ENCODE measurements around the gene LRRIQ3.

Gene LRRIQ3

DNA sequence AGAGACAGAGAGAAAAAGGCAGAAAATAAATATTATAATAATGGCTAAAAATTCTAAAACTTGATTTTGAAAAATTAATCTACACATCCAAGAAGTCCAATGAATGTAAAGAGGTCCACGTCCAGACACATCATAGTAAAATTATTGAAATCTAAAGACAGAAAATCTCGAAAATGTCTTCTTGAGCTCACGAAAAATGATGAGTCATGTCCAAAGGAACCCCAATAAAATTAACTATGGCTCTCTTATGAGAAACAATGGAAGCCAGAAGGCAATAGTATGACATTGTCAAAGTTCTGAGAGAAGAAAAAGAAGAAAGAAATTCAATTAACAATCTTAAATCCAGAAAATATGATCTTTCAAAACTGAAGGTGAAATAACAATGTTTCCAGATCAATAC lies 84.6 kb downstream of the LRRIQ3 start:
- DNase-seq (ENCODE audit: low read depth), result no peak

DNA sequence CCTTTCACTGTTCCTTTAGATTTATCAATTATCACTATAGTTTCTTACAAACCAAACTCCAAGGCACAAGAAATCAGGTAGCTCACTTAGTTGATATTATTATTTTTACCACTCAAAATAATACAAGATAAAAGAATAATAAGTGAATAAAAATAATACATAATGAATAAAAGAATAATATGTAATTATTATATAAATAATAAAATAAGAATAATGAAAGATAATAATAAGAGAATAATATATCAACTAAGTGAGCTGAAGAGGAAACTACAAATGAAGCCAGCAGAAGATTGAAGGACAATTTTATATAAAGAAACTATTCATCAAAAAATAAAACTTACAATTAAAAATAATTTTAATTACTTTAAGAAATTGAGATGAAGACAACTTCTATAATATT lies 90.6 kb downstream of the LRRIQ3 start:
- DNase-seq (ENCODE audit: low read depth), result no peak

DNA sequence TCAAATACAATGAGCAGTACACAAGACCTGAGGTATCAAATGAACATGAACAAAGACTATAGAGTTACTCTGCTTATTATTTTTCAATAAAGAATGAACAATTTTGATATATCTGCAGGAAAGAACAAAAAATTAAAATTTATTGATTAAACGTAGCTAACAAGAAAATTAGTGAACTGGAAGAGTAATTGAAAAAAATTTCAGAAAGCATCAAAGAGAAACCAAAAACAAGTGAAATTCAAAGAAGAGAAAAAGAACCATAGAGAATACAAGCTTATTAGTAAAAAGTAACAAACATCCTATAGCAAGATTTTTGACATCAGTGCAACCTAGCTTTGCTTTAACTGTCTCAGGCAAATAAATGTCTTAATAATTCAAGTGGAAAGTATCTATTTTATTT lies 106.6 kb downstream of the LRRIQ3 start:
- no peak for DNase-seq (ENCODE audit: low read depth)

DNA sequence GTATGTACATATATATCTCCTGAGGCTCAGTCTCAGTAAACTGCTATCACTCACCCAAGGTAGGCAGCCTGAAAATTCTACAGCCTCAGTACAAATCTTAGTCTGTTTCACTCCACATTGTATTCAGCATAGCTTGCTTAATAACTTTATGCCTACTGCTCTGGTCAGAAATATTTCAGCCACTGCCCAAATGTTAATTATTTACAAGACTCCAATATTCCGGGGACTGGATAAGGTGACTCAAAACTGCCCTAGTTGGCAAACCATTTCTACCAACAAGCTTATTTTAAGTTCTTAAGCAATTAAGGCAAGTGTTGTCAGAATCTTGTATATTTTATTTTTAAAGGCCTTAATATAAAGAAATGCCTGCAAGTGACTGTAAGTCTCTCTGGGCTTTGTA lies 114.8 kb downstream of the LRRIQ3 start:
- DNase-seq (ENCODE audit: low read depth), result no peak

DNA sequence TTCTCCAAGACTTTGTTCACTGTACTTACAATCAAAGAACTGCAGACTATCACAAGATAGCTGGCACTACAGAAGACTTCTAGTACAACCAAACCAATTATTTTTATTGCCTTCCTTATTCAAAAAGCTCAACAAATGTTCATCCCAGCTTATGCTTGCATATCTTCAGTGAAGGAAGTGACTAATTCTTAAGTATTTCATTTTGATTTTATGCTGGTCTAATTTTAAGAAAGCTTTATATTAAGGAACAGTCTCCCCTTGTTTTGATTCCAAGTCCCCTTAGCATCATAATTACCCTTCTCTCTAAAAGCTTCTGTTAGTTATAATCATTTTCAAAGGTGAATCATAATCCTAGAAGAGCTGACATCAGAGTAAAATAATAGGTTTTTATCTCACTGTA lies 132.9 kb downstream of the LRRIQ3 start:
- no peak for DNase-seq (ENCODE audit: low read depth)

DNA sequence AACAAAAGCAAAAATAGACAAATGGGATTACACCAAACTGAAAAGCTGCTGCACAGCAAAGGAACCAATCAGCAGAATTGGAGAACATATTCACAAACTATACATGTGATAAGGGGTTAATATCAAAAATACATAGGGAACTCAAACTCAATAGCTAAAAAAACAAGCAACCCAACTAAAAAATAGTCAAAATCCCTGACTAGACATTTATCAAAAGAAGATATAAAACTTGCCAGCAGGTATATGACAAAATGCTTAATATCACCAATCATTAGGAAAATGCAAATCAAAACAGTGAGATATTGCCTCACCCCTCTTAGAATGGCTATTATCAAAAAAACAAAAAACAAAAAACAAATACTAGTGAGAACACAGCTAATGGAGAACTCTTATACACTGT lies 140.3 kb downstream of the LRRIQ3 start:
- no peak for DNase-seq (ENCODE audit: low read depth)

DNA sequence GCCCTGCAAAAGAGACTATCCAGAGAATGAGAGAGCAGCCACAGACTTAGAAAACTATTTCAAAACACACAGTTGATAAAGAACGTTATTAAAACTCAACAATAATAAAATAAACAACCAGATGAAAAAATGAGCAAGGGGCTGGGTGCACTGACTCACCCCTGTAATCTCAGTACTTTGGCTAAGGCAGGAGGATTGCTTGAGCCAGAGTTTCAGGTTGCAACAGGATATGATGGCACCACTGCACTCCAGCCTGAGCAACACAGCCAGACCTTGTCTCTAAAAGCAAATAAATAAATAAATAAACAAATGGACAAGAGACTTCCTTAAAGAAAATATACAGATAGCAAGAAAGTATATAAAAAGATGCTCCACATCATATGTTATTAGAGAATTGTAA lies 144.6 kb downstream of the LRRIQ3 start:
- no peak for DNase-seq (ENCODE audit: low read depth)

DNA sequence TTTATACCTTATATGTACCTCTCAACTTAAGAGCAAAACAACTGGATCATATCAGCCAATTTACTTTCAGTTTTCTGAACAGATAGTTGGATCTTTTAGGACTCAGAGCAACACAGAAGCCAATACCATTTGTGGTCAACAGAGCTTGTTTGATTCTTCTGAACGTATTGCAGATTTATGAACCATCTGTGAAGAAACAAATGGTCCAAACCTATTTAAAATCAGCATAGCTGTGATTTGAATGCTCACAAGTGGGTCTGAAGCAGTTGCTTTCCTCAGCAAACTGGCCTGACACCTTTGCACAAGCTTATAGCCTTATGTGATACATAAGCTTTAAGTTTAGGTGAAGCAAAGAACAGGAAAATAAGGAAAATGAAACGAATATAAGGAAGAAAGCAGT lies 147.6 kb downstream of the LRRIQ3 start:
- DNase-seq (ENCODE audit: low read depth), result no peak

DNA sequence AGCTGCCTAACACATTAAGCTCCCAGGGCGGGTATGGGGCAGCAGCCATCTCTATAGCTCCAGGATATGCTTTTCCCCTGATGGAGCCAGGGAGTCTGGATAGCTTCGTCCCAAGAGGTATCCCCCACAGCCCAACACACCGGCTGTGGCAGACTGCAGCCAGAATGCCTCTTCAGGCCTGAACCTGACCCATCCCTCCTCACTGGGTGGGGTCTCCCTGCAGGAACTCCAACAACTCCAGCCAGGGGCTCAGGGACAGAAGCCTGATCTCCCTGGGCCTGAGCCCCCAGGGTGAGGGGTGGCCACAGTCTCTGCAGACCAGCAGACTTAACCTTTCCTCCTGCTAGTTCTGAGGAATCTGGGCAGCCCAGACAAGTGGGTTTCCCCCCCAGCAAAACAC lies 159.9 kb downstream of the LRRIQ3 start:
- DNase-seq (ENCODE audit: low read depth), result no peak

DNA sequence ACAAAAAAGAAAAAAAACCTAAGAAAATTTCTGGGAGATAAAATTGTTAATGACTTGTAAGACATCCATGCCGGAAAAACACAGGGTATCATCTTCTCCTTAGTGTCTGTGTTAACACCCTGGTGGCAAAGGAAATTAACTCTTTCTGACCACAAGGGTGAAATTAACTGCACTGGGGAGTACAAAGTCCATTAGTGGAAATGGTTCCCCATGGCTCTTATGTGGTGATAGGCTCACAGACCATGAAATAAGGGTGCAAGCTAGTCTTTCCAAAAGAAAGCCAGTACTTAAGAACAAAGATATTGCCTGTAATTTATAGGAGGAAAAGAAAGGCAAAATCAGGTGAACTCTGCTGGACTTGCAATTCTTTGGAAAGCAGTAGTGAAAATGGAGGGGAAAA lies 185.4 kb downstream of the LRRIQ3 start:
- no peak for DNase-seq (ENCODE audit: low read depth)

DNA sequence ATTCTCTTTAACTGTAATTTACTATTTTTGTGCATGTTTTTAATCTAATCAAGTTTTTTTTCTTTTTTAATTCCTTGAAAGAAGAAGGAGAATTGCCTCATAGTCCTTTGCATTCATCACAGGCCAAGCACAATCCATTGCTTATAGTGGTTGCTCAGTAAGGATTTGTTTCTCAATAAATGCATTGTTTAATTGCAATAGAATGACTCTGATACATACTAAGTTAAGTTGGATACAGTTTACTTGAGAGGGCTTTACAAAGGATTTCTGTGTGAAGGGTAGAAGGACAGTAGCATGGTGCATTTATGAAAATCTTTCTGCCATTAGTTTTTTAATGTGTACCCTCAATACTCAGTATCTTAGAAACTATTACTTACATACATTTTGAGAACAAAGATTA lies 186.2 kb downstream of the LRRIQ3 start:
- DNase-seq (ENCODE audit: low read depth), result no peak

DNA sequence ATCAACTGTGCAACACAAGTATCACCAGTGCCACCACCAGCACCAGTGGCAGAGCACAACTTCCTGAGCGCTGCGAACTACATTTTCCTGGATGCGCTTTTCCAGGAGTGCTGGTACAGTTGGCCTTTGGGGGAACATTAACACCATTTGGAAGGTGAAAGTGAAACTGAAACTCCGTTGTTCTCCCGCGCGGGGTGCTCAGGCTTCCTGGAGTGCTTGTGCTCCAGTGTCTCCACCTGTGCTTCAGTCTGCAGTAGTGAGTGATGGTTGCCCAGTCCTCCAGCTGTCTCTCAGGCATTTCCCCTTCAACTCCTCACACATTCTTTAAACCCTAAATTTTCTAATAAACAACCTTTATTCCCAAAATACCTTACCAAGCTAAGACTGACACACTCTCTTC lies 187.8 kb downstream of the LRRIQ3 start:
- DNase-seq (ENCODE audit: low read depth), result no peak

DNA sequence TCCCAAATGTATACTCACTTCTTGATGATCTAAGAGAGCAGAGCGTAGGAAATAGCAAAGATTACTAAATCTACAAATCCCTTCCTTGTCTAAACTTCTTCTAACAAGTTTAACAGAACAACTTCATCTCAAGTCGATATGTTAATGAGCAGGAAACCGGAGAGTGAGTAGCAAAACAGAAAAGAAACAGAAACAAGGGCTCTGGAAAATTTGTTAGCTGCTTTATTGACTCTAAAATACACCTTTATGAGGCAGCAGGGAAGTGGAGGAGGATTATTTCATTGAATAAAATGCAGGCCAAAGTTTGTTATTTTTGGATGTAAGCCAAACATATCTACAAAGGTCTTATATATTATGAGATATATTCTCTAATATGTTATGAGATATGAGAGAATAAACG lies 192.4 kb downstream of the LRRIQ3 start:
- DNase-seq (ENCODE audit: low read depth), result no peak

DNA sequence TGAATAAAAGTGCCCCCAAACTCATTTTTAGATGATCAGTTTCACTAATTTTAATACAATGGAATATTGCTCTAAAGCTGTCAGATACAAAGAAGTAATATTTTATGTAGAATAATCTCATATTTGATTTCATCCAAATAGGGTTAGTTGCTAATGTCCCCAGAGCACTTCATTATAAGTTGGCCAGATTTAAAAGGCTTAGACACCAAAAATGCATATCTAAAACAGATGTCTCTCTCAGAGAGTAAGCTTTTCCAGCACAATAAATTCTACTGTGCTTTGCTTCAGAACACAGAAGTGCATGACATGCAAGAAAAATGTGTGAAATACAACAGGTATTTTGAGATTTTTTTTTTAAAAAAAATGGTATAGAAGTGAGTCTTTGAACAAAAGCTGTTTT lies 194.2 kb downstream of the LRRIQ3 start:
- no peak for DNase-seq (ENCODE audit: low read depth)

DNA sequence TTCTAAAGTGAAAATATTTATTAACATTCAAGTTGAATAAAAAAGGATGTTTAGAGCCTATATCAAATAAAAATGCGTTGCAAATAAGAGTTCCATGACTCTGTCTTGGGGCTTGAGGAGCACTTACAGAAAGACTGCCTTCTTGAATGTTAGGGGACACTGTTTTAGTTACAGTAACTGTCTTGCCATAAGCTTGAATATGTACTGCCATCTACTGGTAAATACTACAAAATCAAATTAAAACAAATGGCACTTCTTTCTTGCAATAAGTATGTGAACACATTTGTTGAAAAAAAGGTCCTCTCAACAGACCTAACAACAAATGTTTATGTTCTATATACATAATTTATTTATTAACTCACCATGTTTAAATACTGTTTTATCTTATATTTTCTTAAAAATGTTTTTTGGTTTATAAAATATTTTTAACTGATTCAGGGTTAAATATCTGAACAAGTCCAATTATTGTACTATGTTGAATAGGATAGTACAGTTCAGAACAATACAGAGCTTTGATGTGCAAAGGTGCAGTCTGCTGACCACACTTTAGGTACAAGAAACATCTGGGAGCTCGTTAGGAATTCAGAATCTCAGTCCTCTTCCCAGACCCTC lies 199.5 kb downstream of the LRRIQ3 start:
- DNase-seq (ENCODE audit: low read depth), result peak; percentile 22

DNA sequence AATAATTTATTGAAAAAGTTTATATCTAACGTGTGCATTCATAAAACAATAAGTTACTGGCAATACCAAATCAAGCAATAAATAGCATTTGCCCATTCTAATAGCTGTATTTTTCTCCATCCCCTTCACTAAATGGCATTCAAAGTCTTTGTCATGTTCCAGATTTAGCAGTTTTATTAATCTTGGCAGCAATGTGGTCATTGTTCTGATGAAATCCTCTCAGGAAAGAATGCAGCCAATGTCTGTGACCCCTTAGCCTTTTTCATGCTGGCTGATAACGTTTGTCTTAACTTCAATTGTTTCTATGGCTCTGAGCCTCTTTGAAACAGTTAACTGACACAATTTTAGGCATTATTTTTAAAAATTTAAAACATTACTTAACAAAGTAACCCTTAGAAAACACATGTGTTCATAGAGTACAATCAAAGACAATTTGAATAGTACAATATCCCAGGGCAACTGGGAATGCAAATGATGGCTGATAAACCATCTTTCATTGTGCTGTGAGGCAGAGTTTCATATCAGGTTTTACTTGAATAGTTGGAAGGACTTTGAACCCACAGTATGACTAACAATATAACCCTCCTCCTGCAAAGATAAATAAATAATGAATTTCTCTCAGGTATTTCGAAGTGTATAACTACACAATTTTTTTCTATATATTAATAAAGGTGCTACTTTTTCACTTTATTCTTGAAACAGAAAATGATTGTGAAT lies 217.5 kb downstream of the LRRIQ3 start:
- DNase-seq (ENCODE audit: low read depth), result no peak

DNA sequence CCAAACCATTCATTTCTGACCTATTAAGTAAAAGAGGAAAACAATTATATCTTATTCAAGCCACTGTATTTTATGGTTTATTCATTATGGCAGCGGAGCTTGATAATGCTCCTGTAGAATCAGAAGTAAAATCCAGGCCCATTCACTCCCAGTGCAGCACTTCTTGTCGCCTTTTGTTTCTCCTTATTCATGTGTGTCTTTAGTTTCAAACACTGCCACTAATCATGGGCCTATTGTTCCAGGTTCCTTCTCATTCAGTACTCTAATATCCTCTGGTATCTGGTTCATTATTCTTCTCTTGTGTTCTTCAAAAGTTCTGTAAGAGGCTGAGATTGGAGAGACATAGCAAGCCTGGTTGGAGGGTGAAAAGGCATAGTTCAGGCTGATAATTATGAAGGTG lies 218.3 kb downstream of the LRRIQ3 start:
- no peak for DNase-seq (ENCODE audit: low read depth)

DNA sequence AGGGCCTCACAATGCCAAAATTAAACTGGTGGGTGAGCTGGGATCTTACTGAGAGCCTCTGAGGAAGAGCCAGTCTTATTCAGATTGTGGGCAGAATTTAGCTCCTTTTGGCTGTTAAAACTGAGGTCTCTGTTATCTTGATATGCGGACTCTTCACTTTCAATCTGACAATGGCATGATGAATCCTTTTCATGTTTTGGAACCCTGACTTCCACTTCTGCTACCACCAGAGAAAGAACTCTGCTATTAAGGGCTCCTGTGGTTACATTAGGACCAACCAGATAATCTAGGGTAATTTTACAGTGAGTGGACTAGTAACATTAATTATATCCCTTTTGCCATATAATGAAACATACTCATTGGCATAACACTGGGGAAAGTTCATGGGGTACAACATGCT lies 219.0 kb downstream of the LRRIQ3 start:
- no peak for DNase-seq (ENCODE audit: low read depth)

All from GM04504 (cell line).